Ramos (cell line): ENCODE results near the gene DACH1.

Experiments
- in situ Hi-C: fragments of 300-500 bp; cut with MboI; formaldehyde crosslinking; loops from one replicate; pipeline ENCODE4 v1.14.3; 2022; ENCODE audit warnings: low sequenced_read_pairs; ENCODE audit not compliant: unreplicated experiment

DACH1 gene

GRCh38 chr13:71721104-71721503, 145.9 kb downstream of the DACH1 start:
- in situ Hi-C loops = no loop called here

DNA sequence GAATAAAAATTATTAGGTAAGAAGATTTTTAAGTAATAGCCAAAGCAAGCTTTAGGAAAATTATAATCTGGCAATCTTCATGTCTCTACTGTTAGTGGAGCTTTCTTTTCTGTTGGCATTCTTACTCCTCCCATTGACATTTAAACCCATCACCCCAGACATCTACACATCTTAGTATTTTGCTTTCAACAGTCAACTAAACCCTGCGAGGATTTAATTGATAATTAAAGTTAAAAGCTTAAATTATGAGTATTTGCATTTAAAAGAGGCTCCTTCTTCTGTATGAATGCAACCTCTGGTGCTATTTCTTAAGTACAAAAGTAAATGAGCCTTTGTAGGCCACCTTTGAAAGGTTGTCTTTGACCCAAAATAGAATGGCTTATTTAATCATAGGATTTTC, 148.1 kb downstream of the DACH1 start:
- in situ Hi-C loops = no loop called here

DNA sequence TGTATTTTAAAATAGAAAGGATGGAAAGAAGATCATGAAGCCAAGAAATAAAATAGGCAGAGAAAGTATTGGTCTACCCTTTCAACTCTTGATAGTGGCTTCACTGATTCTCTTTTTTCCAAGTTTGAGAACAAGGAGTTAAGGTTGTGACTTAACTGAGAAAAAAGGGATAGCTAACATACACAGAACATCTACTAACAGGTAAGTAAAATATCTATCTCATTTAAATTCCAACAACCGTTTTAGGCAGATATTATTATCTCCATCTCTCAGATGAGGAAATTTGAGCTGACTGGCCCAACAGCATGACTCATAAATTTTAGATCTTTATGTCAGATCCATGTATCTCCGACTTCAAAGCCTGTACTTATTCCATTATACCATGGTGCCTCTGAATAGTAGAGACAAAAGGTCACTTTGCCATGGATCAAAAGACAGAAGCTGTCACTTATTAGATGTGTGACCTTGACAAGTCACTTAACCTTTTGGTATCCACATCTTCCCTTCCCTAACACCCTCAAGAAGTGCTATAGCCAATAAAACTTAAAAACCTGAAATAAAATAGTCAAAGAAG, 152.1 kb downstream of the DACH1 start:
- in situ Hi-C loops = no loop called here

DNA sequence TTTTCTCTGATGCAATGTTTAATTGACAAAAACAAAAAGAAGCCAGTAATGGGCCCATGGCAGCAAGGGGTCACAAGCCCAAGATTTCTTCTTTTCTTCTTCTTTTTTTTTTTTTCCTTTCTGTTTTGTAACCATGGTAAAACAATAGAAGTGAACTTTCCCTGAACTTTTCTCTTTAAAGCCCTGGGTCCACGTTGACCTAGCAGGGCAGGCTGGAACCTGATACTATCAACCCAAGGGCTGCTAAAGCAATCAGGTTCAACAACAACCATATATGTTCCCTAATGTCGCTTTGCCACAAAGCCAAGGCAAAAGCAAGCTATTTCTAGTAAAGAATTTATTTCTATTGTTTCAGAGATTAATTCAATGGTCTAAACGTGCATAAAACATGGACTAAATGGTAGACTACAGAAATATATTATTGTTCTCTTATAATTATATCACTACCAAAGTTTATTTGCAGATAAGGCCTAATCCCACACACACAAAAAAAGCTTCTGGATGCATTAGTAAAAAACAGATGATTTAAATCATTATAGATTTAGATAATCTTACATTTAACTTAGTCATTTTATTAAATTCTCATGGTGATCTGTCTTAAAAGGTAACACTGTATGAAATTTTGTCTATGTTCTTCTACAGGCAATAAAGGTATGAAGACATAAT, 153.9 kb downstream of the DACH1 start:
- in situ Hi-C loops = no loop called here

DNA sequence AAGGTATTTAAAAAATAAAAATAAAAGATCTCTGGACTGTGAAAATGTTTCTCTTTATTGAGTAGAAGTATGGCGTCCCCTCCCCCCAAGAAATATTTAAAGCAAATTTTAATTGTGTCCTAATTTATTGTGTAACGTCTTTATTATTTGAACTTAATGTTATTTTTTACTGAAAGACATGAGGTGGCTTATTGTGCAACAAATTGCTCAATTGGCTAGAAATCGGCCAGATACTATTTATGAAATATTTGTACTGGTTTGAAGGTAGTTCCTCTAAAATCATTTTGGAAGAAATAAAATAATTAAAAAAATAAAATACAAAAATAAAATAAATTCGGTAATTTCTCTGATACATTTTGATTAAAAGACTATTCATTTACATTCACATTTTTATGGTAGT, 162.3 kb downstream of the DACH1 start:
- in situ Hi-C loops = no loop called here

- in situ Hi-C loops = no loop called here
Observed at GRCh38 chr13:71703138-71703537, 163.9 kb downstream of the DACH1 start.

GRCh38 chr13:71702253-71702652, 164.8 kb downstream of the DACH1 start:
- in situ Hi-C loops = no loop called here

GRCh38 chr13:71701741-71702140, 165.3 kb downstream of the DACH1 start:
- in situ Hi-C loops = no loop called here

DNA sequence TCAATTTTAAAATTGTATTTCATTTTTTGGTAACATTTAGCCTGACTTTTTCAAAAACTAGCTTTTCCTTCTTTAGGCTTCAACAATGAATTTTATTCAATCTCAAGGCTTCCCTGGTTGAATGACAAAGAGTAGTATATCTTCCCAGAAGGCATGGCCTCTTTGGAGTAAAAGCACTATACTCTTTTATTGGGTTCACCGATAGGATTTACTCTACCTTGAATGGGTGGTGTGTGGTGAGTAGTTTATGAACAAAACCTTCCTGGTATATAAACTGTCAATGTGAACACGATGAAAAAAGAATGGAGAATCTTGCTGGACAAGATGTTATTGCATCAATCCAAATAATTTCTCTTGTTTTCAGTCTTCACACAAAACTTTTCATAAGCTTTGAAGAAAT, 167.7 kb downstream of the DACH1 start:
- in situ Hi-C loops = no loop called here

GRCh38 chr13:71695662-71696061, 171.3 kb downstream of the DACH1 start:
- in situ Hi-C loops = no loop called here

DNA sequence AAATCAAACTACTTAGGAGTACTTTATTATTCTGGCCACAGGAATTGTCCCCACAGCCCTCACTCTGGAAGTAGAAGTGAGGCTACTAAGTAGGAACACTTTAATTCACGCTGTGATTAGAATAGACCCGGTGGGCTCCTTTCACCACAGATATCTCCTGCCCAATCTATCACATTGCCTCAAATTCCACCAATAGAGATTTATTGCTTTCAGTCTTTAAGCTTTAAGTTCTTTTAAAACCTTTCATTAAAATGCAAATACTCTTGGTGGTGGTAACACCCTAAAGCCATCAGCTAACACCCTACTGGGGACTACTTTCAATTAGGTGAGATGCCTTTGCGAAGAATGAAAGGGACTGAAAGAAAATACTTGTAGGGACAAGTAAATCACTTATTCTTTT, 181.9 kb downstream of the DACH1 start:
- in situ Hi-C loops = no loop called here

GRCh38 chr13:71681901-71682613, 184.9 kb downstream of the DACH1 start:
- in situ Hi-C loops = no loop called here

DNA sequence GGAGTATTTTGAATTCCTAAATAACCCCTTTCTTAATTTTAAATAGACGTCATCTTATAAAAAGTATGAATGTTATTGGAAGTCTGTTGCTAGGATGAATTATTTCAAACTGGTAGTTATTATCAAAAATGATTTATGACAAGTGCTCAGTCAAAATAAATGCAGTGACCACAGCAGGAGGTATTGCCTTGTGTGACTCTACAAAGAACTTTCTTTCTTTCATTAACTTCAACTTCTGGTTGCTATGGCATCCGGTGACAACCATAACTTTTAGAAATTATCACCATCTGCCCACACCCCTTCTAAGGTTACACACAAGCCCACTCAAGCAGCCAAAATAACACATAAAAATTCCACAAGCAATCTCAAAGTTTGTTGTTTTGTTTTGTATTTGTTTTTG, 189.9 kb downstream of the DACH1 start:
- in situ Hi-C loops = no loop called here

GRCh38 chr13:71672512-71672911, 194.5 kb downstream of the DACH1 start:
- in situ Hi-C loops = no loop called here

DNA sequence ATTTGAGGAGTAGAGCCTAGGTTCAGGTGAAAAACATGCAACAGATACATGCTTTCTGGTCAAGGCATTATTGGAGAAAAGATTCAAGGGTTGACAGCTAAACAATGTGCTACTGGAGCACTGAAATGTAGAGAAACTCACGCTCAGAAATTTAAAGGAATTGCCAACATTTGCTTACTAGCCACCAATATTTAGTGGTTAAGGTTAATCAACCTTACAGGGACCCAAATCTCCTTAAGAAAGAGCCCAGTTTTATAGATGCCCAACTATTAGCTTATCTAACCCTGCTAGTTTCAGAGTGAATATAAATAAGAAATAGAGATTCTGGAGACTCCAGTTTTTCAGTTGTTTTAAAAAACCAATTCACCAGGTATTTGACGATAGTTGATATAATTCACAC, 203.6 kb downstream of the DACH1 start:
- in situ Hi-C loops = no loop called here

DNA sequence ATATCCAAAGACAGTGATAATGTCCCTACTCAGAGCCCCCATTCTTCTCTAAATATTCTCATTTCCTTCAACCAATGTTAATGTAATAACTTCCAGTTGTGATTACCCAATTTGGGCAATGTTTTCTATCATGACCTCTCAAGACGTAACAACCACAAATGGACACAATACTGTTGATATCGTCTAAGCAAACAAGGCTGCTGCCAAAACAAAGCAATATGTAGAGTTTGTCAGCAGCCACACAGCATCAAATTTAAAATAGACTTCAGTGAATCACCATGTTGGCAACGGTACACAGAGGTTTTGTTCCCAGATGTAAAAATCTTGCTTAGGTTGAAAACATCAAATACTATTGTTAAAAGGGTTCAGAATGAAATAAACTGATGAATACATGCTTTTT, 205.1 kb downstream of the DACH1 start:
- in situ Hi-C loops = no loop called here

GRCh38 chr13:71659404-71659803, 207.6 kb downstream of the DACH1 start:
- in situ Hi-C loops = no loop called here

- in situ Hi-C loops = no loop called here
Observed at GRCh38 chr13:71645467-71645866, 221.5 kb downstream of the DACH1 start.

- in situ Hi-C loops = no loop called here
Observed at GRCh38 chr13:71644579-71644978, 222.4 kb downstream of the DACH1 start.

DNA sequence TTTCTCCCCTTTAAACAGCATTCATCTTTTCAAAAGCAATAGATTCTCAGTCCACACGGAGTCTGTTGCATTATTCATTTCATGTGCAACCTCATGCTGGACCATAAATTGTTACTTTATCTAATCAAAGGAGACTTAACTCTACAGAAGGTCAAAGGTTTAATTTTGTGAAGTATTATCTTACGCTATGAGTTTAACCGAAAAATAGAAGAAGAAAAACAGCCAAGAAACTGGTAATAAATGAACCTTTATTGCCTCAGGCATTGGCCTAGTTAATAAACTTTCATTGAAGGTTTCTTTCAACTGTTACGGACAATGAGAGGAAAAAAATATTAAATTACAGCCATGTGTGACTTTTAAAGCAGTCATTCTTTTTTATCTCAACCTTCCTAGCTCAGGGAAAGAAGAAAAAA, 223.6 kb downstream of the DACH1 start:
- in situ Hi-C loops = no loop called here

GRCh38 chr13:71638751-71639150, 228.3 kb downstream of the DACH1 start:
- in situ Hi-C loops = no loop called here
